Ovary (tissue), 9 donors: Measurements from ENCODE around the gene RAB6B. TPM values are rescaled to one million over a fixed set of nuclear protein-coding genes. Genes with fewer than 3 reads are reported as not detected.
A peak's percentile ranks its signal among the peaks of the same experiment; 100 is the strongest.

Source experiments
- DNase-seq, 5 donors: peaks; one replicate each; pipeline ENCODE4 v3.0.0-alpha.2; 2019 to 2020
- H3K27ac ChIP-seq, 2 donors: fragments of 200-600 bp; one replicate each; pipeline versions ENCODE4 v1.5.1 to v1.8.0; 2019 to 2022
- H3K27me3 ChIP-seq: fragments of 200-600 bp; one replicate; pipeline ENCODE4 v1.8.0; 2022
- H3K36me3 ChIP-seq: fragments of 200-600 bp; sonication (generic); one replicate; pipeline ENCODE4 v1.5.1; 2019
- H3K4me1 ChIP-seq: one replicate; pipeline ENCODE4 v1.8.1; 2013; ENCODE audit warnings: mild to moderate bottlenecking, moderate library complexity; ENCODE audit not compliant: insufficient read depth
- H3K4me3 ChIP-seq: fragments of 200-600 bp; sonication (generic); one replicate; pipeline ENCODE4 v1.5.1; 2017
- H3K9me3 ChIP-seq, 2 donors: fragments of 200-600 bp in 1 of 2; sonication (generic) in 1 of 2; one replicate each; pipeline versions ENCODE4 v1.5.1 to v1.8.1; 2013 to 2019; ENCODE audit warnings: mild to moderate bottlenecking in 1 of 2, moderate library complexity in 1 of 2
- CTCF ChIP-seq, 3 donors: fragments of 450-650 bp in 2 of 3; fragments of 200-600 bp in 1 of 3; IDR thresholded peaks; one replicate each; pipeline versions ENCODE4 v1.5.1 to v1.8.0; 2016 to 2022; ENCODE audit warnings: antibody characterized with exemption in 3 of 3, mild to moderate bottlenecking in 1 of 3
- EP300 ChIP-seq: sonication (generic); formaldehyde crosslinking; IDR thresholded peaks from one replicate; pipeline ENCODE4 v1.6.1; 2017; ENCODE audit warnings: antibody characterized with exemption
- POLR2A ChIP-seq: fragments of 450-650 bp; IDR thresholded peaks from one replicate; pipeline ENCODE4 v1.6.1; 2017; ENCODE audit warnings: antibody characterized with exemption, mild to moderate bottlenecking, moderate library complexity
- WGBS, 3 donors: extraction: QIAGEN DNeasy Blood & Tissue Kit in 1 of 3; methylation state at CpG; one replicate each; pipeline versions ENCODE4 v1.1.5 to v1.1.7; 2013 to 2017; 5-methylcytosine and 5-hydroxymethylcytosine counted together
- intact Hi-C, 4 donors: fragments of 100-400 bp; cut with DNase I; formaldehyde crosslinking; loops; one replicate each; pipeline versions ENCODE4 v1.11.0 to v1.15.1; 2022 to 2023
- polyA plus RNA-seq, 2 donors: library from polyadenylated mRNA; stranded (reverse); fragments of 200-250 nt in 1 of 2; fragments of 350-450 nt in 1 of 2; fragmentation: Illumina TruSeq in 1 of 2; extraction: RNeasy Lipid Tissue Mini Kit (QIAGEN cat#74804) in 1 of 2; gene quantifications; one replicate each; pipeline ENCODE4 v1.2.3, GENCODE V29; 2013 to 2014
- total RNA-seq, 7 donors: library from RNA; depleted of rRNA in 2 of 7; stranded (reverse); fragments of >200 nt in 2 of 7; fragmentation: NEBNext Ultra II Directional in 3 of 7; extraction: Animal tissue kit (Norgen Biotek cat#: 25700) in 3 of 7; gene quantifications; one replicate each; pipeline versions ENCODE4 v1.1.0 to v1.2.4, GENCODE V29; 2016 to 2023
- donor health status: DM: no; HTN: no; CAD: no; lungs with moderate emphysema.
- donor health status: DM: no; HTN: no; CAD: no.
- donor health status: Bipolar disorder and iron deficiency.
- donor health status: DM: yes; HTN: yes; CAD: no.
- donor health status: DM: no; HTN: no; CAD: no.
- donor health status: DM: yes; HTN: yes; CAD: no.

Gene RAB6B
- total and polyA plus RNA-seq, 9 donors, result 0.50 to 9.1 (median 3.9) TPM

GRCh38 chr3:133928903-133929607 lies 33.4 kb upstream of the RAB6B start:
- WGBS, 3 donors, result 92 to 94% (median 92%) methylated on average over 14 of the region's 14 CpGs
- intact Hi-C loops, result loop anchor here in 3 of 4 donors (5.0 kb wide), 2 partner anchors 107 to 112 kb away; no protein-coding TSS in a partner anchor
- Histone ChIP-seq H3K36me3 (no peaks in the 10 kb centered on the region), H3K27ac (no peak overlapping the region), H3K4me3 (no peak overlapping the region), H3K27me3 (no peaks in the 10 kb centered on the region), H3K9me3 (no peaks in the 10 kb centered on the region), H3K4me1 (peaks cover 4% of the 10 kb centered on the region)
- peak in 1 of 5 donors; percentile 26 for DNase-seq
- TF ChIP-seq EP300, result no peak
- TF ChIP-seq POLR2A, result no peak
- TF ChIP-seq CTCF (IDR thresholded peaks at IDR 0.05), result no peak

GRCh38 chr3:133928136-133928893 lies 32.6 kb upstream of the RAB6B start:
- intact Hi-C loops, result loop anchor here in 3 of 4 donors (5.0 kb wide), 2 partner anchors 106 to 111 kb away; no protein-coding TSS in a partner anchor
- H3K27ac ChIP-seq, result no peak overlapping the region
- peaks cover 4% of the 10 kb centered on the region for H3K4me1 ChIP-seq
- TF ChIP-seq CTCF (IDR thresholded peaks at IDR 0.05) (no peak), EP300 (no peak), POLR2A (no peak)
- H3K4me3 ChIP-seq, result no peak overlapping the region
- peak in 1 of 5 donors; percentile 29 for DNase-seq
- H3K27me3 ChIP-seq, result no peaks in the 10 kb centered on the region
- no peaks in the 10 kb centered on the region for H3K9me3 ChIP-seq
- H3K36me3 ChIP-seq, result no peaks in the 10 kb centered on the region
- WGBS, 3 donors, result 81 to 88% (median 87%) methylated on average over 19 to 20 of the region's 20 CpGs

- no peaks in the 10 kb centered on the region for H3K27me3 ChIP-seq
- no peaks in the 10 kb centered on the region for H3K9me3 ChIP-seq
- H3K36me3 ChIP-seq, result no peaks in the 10 kb centered on the region
- H3K27ac ChIP-seq, result no peak overlapping the region
- peak overlapping the region; percentile 47 for H3K4me3 ChIP-seq
- H3K4me1 ChIP-seq, result peaks cover 4% of the 10 kb centered on the region
- TF ChIP-seq CTCF (IDR thresholded peaks at IDR 0.05) (peak; percentile 32 to 77 (median 73)), EP300 (no peak), POLR2A (no peak)
- DNase-seq, result peak; percentile 58 to 82 (median 73)
- 2 to 6% (median 2%) methylated on average over 12 to 51 of the region's 51 CpGs for WGBS, 3 donors
- intact Hi-C loops, result loop anchor here in 3 of 4 donors (5.0 kb wide), 2 partner anchors 105 to 110 kb away; no protein-coding TSS in a partner anchor
These were observed 31.9 kb upstream of the RAB6B start for GRCh38 chr3:133927540-133928066.

- TF ChIP-seq POLR2A, result no peak
- TF ChIP-seq CTCF (IDR thresholded peaks at IDR 0.05), result no peak
- no peak for TF ChIP-seq EP300
- Histone ChIP-seq H3K4me1 (peaks cover 4% of the 10 kb centered on the region), H3K4me3 (peak overlapping the region; percentile 47), H3K9me3 (no peaks in the 10 kb centered on the region), H3K27ac (no peak overlapping the region), H3K27me3 (no peaks in the 10 kb centered on the region), H3K36me3 (no peaks in the 10 kb centered on the region)
- WGBS, 3 donors, result 19 to 26% (median 21%) methylated on average over 31 to 34 of the region's 34 CpGs
- no peak for DNase-seq
- intact Hi-C loops, result loop anchor here in 3 of 4 donors (5.0 kb wide), 2 partner anchors 105 to 110 kb away; no protein-coding TSS in a partner anchor
These were observed 31.3 kb upstream of the RAB6B start for GRCh38 chr3:133926736-133927539.
